Body of pancreas (tissue), 4 donors: Measurements from ENCODE around the gene RALB. TPM values are rescaled to one million over a fixed set of nuclear protein-coding genes. Genes with fewer than 3 reads are reported as not detected.

ENCODE experiments used
- ATAC-seq: fragments of 150-250 bp; one replicate; pipeline ENCODE4 v1.9.1; 2016
- DNase-seq, 4 donors: peaks; one replicate each; pipeline ENCODE4 v3.0.0-alpha.2; 2019
- H3K27ac ChIP-seq, 4 donors: fragments of 200-600 bp; sonication (generic); 1 replicate in 3 of 4; 2 replicates in 1 of 4; pipeline versions ENCODE4 v1.5.1 to v1.6.1; 2016 to 2019; ENCODE audit warnings: mild to moderate bottlenecking in 1 of 4, mixed read lengths in 1 of 4, moderate library complexity in 1 of 4
- H3K27me3 ChIP-seq, 2 donors: fragments of 200-600 bp; sonication (generic); one replicate each; pipeline ENCODE4 v1.6.0; 2016; ENCODE audit warnings: mild to moderate bottlenecking in 1 of 2
- H3K36me3 ChIP-seq, 2 donors: fragments of 200-600 bp; sonication (generic); replicated peaks in 1 of 2; 2 replicates each; pipeline ENCODE4 v1.5.1; 2016; ENCODE audit warnings: low read depth in 2 of 2; ENCODE audit not compliant: insufficient read depth in 1 of 2
- H3K4me1 ChIP-seq: fragments of 200-600 bp; sonication (generic); one replicate; pipeline ENCODE4 v1.6.0; 2016
- H3K4me3 ChIP-seq, 2 donors: fragments of 200-600 bp; sonication (generic); 1 replicate in 1 of 2; 2 replicates in 1 of 2; pipeline ENCODE4 v1.5.1; 2016 to 2019
- H3K9me3 ChIP-seq, 3 donors: fragments of 200-600 bp; sonication (generic); 1 replicate in 2 of 3; 2 replicates in 1 of 3; pipeline ENCODE4 v1.5.1; 2016
- POLR2A ChIP-seq, 3 donors: fragments of 450-650 bp; IDR thresholded peaks; one replicate each; pipeline ENCODE4 v1.6.1; 2016; ENCODE audit warnings: antibody characterized with exemption in 3 of 3, mild to moderate bottlenecking in 2 of 3
- WGBS, 2 donors: methylation state at CpG; one replicate each; pipeline ENCODE4 v1.1.5; 2017; 5-methylcytosine and 5-hydroxymethylcytosine counted together
- intact Hi-C: fragments of 100-400 bp; cut with DNase I; formaldehyde crosslinking; loops from one replicate; pipeline ENCODE4 v1.15.1; 2023
- total RNA-seq, 2 donors: library from RNA; depleted of rRNA; stranded (reverse); fragments of >200 nt; gene quantifications; one replicate each; pipeline ENCODE4 v1.1.0, GENCODE V29; 2016
- TF ChIP-seq, protein P1 (sequence below), 7 experiments: fragments of 450-650 bp in 4 of 7; fragments of 200-600 bp in 3 of 7; sonication (generic) in 3 of 7; IDR thresholded peaks; one replicate each; pipeline ENCODE4 v1.5.1; 2016 to 2019; ENCODE audit warnings: antibody characterized with exemption in 7 of 7

Gene RALB
- total RNA-seq, 2 donors from 2014 or later = 17.8 to 21.3 TPM

DNA sequence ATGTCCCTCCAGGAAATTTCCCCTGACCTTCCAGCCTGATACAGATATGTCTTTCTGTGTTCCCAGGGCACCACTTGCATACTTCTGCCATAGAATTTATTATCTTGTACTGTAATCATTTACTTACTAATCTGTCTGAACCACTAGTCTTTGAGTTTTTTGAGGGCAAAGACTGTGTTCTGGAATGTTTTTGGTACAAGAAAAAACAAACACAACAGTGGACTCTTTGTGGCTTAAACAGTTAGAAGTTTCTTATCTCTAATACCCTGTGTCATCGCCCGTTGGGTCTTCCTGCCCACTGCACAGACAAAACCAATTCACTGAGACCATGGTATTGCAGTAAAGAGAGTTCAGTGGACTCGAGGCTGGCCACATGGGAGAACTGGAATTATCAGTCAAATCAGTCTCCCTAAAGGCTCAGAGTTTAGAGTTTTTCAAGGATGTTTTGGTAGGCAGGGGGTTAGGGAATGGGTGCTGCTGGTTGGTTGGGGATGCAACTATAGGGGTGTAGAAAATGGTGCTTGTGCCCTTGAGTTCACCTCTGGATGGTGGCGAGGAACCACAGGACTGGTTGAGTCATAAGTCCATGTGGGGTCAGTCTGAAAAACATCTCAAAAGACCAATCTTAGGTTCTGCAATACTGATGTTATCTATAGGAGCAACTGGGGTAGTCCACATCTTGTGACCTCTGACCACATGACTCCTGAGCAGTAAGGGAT lies 20.3 kb downstream of the RALB start:
- Histone ChIP-seq H3K9me3 (no peaks in the 10 kb centered on the region), H3K36me3 (no peaks in the 10 kb centered on the region), H3K4me1 (peaks cover 47% of the 10 kb centered on the region), H3K27ac (no peak overlapping the region), H3K4me3 (no peak overlapping the region), H3K27me3 (no peaks in the 10 kb centered on the region)
- intact Hi-C loops = no loop called here
- 75 to 79% methylated on average over 4 of the region's 4 CpGs for WGBS, 2 donors
- ATAC-seq = no peak
- no peak for DNase-seq
- TF ChIP-seq, protein P1, sequence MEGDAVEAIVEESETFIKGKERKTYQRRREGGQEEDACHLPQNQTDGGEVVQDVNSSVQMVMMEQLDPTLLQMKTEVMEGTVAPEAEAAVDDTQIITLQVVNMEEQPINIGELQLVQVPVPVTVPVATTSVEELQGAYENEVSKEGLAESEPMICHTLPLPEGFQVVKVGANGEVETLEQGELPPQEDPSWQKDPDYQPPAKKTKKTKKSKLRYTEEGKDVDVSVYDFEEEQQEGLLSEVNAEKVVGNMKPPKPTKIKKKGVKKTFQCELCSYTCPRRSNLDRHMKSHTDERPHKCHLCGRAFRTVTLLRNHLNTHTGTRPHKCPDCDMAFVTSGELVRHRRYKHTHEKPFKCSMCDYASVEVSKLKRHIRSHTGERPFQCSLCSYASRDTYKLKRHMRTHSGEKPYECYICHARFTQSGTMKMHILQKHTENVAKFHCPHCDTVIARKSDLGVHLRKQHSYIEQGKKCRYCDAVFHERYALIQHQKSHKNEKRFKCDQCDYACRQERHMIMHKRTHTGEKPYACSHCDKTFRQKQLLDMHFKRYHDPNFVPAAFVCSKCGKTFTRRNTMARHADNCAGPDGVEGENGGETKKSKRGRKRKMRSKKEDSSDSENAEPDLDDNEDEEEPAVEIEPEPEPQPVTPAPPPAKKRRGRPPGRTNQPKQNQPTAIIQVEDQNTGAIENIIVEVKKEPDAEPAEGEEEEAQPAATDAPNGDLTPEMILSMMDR (IDR thresholded peaks at IDR 0.05) = no peak
- no peak for TF ChIP-seq POLR2A (IDR thresholded peaks at IDR 0.05)

DNA sequence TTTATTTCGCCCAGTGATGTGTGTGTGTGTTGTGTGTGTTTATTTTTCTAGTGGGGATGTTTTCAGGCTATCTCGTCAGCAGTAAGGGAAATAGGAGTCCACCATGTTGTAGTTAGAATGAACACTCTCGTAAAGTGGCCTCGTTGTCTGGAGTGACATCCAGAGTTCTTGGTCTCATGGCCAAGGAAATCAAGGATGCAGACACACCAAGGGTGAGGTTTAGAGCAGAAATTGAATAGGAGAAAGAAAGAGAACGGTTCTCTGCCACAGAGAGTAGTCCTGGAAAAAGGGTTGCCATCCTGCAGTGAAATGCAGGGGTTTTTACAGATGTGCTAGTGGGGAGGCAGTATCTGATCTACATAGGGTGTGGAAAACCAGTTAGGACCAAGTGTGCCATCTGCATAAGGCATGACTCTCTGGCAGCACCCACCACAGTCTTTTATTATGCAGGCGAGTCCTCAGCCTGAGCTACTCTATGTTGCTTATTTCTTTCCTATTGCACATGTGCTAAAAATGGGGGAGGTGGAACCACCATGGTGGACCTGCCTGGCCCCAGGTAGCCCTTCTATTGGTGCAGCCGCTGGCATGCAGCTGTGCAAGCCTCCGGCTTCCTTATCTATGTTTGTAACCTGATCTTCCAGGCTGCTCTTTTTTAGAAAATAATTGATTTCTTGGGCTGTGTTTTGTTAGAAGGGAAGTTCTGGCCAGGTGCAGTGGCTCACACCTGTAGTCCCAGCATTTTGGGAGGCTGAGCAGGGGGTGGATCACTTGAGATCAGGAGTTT lies 23.2 kb downstream of the RALB start:
- WGBS, 2 donors = 69 to 73% methylated on average over 8 of the region's 8 CpGs
- peak; percentile 92 for ATAC-seq
- intact Hi-C loops = no loop called here

DNA sequence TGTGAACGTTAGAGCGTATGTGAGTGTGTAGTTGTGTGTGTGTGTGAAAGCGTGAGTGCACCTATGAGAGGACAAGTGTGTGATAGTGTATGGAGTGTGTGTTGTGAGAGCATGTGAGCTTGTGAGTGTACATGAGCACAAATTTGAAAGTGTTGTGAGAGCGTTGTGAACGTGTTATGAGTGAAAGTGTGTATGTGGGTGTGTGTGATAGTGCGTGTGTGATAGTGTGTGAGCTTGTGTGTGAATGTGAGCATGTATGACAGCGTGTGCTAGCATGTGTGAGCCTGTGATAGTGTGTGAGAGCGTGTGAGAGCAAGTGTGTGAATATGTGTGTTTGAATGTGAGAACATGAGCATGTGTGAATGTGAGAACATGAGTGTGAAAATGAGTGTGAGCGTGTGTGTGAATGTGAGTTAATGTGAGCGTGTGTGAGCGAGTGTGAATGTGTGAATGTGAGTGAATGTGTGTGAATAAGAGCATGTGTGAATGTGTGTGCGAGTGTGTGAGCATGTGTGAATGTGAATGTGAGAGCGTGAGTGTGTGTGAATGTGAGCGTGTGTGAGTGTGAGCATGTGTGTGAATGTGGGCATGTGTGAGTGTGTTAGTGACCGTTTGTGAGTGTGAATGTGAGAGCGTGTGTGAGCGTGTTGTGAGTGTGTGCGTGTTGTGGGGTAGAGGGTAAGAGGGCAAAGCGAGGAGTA lies 25.0 kb downstream of the RALB start:
- Histone ChIP-seq H3K4me1 (peaks cover 31% of the 10 kb centered on the region), H3K27me3 (no peaks in the 10 kb centered on the region), H3K4me3 (no peak overlapping the region), H3K36me3 (peaks cover 0 to 5% of the 10 kb centered on the region in 2 donors), H3K27ac (no peak overlapping the region), H3K9me3 (no peaks in the 10 kb centered on the region)
- DNase-seq (no peak), ATAC-seq (no peak)
- 83 to 85% methylated on average over 19 of the region's 19 CpGs for WGBS, 2 donors
- intact Hi-C loops = no loop called here
- TF ChIP-seq, protein P1 (IDR thresholded peaks at IDR 0.05) = no peak
- no peak for TF ChIP-seq POLR2A (IDR thresholded peaks at IDR 0.05)

More for the DNA sequence above, 23.2 kb downstream of the RALB start:
- peaks cover 36% of the 10 kb centered on the region for H3K4me1 ChIP-seq
- no peaks in the 10 kb centered on the region for H3K27me3 ChIP-seq
- no peak overlapping the region for H3K4me3 ChIP-seq
- peak; percentile 45 to 74 (median 60) for DNase-seq
- peaks cover 0 to 5% of the 10 kb centered on the region in 2 donors for H3K36me3 ChIP-seq
- H3K9me3 ChIP-seq = no peaks in the 10 kb centered on the region
- peak overlapping the region in 1 of 4 donors; percentile 12 for H3K27ac ChIP-seq
- TF ChIP-seq, protein P1 (IDR thresholded peaks at IDR 0.05) = no peak
- no peak for TF ChIP-seq POLR2A (IDR thresholded peaks at IDR 0.05)

DNA sequence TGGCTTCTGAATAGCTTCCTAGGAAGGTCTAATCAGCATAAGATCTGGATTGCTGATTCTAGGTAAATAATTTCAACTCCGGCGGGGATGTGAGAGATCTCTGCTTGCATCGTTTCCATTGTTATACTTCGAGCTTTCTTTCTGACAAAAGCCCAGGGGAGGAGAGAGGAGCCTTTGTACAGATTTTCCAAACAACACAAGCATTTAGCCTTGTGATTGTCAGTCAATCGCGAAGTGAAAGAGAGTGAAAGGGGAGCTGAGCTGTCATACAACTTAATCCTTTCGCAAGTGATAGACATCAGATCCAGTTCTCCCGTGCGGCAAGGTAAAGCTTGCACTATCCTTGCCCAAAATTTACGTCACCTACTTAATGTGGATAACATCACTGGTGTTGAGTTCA lies 26.2 kb downstream of the RALB start:
- ATAC-seq = no peak
- H3K4me3 ChIP-seq = no peak overlapping the region
- H3K36me3 ChIP-seq = peaks cover 0 to 5% of the 10 kb centered on the region in 2 donors
- no peak overlapping the region for H3K27ac ChIP-seq
- peaks cover 22% of the 10 kb centered on the region for H3K4me1 ChIP-seq
- no peak for TF ChIP-seq POLR2A (IDR thresholded peaks at IDR 0.05)
- TF ChIP-seq, protein P1 (IDR thresholded peaks at IDR 0.05) = no peak
- no peaks in the 10 kb centered on the region for H3K9me3 ChIP-seq
- DNase-seq = no peak
- no peaks in the 10 kb centered on the region for H3K27me3 ChIP-seq
- intact Hi-C loops = no loop called here
- WGBS, 2 donors = 90 to 92% methylated on average over 10 of the region's 10 CpGs
